C1 segment of cervical spinal cord (tissue), 14 donors: ENCODE measurements around the gene C1orf141.
"Not testable (repeated sequence)": the region's sequence is repeated elsewhere in the genome, so short reads cannot be mapped to it uniquely, and the experiment has no call there.

Source experiments
- DNase-seq, 14 donors: peaks; one replicate each; lab custom pipeline; 2025; lab: John Stamatoyannopoulos, UW

C1orf141 gene

GRCh38 chr1:67134695-67135094 lies at the start of gene C1orf141:
Gene C1orf141 (minus strand): TSS chr1:67134970. CDS start chr1:67127240, 7,730 bp downstream.
- peak in 3 of 14 donors; percentile 2 to 27 (median 2) for DNase-seq

GRCh38 chr1:67175530-67176087 lies 40.8 kb upstream of the C1orf141 start:
- no peak for DNase-seq

GRCh38 chr1:67174716-67175284 lies 40.0 kb upstream of the C1orf141 start:
- DNase-seq = no peak

- no peak for DNase-seq
Measured at GRCh38 chr1:67173988-67174387, 39.2 kb upstream of the C1orf141 start.

GRCh38 chr1:67171978-67172377 lies 37.2 kb upstream of the C1orf141 start:
- DNase-seq = no peak

- DNase-seq = no peak
Measured at GRCh38 chr1:67171574-67171955, 36.8 kb upstream of the C1orf141 start.

- no peak for DNase-seq
Measured at GRCh38 chr1:67170751-67171573, 36.2 kb upstream of the C1orf141 start.

GRCh38 chr1:67169932-67170331 lies 35.2 kb upstream of the C1orf141 start:
- no peak for DNase-seq

- DNase-seq = no peak
Measured at GRCh38 chr1:67169496-67169895, 34.7 kb upstream of the C1orf141 start.

- DNase-seq = no peak
Measured at GRCh38 chr1:67166196-67166595, 31.4 kb upstream of the C1orf141 start, which contains the start of gene IL23R. Gene IL23R (plus strand): TSS chr1:67166454. CDS start chr1:67168121, 1,667 bp downstream.

- no peak for DNase-seq
Measured at GRCh38 chr1:67165468-67166041, 30.8 kb upstream of the C1orf141 start.

GRCh38 chr1:67162954-67163353 lies 28.2 kb upstream of the C1orf141 start:
- no peak for DNase-seq

- DNase-seq = no peak
Measured at GRCh38 chr1:67159233-67159632, 24.5 kb upstream of the C1orf141 start.

- DNase-seq = no peak
Measured at GRCh38 chr1:67158401-67158800, 23.6 kb upstream of the C1orf141 start.

GRCh38 chr1:67150931-67151330 lies 16.2 kb upstream of the C1orf141 start:
- no peak for DNase-seq

- peak in 9 of 14 donors; percentile 4 to 54 (median 29) for DNase-seq
Measured at GRCh38 chr1:67149179-67149770, 14.5 kb upstream of the C1orf141 start.

- no peak for DNase-seq
Measured at GRCh38 chr1:67148516-67149178, 13.9 kb upstream of the C1orf141 start.

GRCh38 chr1:67147973-67148372 lies 13.2 kb upstream of the C1orf141 start:
- DNase-seq = not testable (repeated sequence)

- no peak for DNase-seq
Measured at GRCh38 chr1:67146539-67146938, 11.8 kb upstream of the C1orf141 start.

GRCh38 chr1:67146101-67146500 lies 11.3 kb upstream of the C1orf141 start:
- DNase-seq = no peak

- DNase-seq = no peak
Measured at GRCh38 chr1:67144696-67145095, 9.9 kb upstream of the C1orf141 start.
